ENCODE measurements around the gene SQOR.

- no peak for TF ChIP-seq EP300 (IDR thresholded peaks at IDR 0.05)
- TF ChIP-seq, protein P1, sequence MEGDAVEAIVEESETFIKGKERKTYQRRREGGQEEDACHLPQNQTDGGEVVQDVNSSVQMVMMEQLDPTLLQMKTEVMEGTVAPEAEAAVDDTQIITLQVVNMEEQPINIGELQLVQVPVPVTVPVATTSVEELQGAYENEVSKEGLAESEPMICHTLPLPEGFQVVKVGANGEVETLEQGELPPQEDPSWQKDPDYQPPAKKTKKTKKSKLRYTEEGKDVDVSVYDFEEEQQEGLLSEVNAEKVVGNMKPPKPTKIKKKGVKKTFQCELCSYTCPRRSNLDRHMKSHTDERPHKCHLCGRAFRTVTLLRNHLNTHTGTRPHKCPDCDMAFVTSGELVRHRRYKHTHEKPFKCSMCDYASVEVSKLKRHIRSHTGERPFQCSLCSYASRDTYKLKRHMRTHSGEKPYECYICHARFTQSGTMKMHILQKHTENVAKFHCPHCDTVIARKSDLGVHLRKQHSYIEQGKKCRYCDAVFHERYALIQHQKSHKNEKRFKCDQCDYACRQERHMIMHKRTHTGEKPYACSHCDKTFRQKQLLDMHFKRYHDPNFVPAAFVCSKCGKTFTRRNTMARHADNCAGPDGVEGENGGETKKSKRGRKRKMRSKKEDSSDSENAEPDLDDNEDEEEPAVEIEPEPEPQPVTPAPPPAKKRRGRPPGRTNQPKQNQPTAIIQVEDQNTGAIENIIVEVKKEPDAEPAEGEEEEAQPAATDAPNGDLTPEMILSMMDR (IDR thresholded peaks at IDR 0.05) = no peak
- no peak for TF ChIP-seq POLR2AphosphoS5 (IDR thresholded peaks at IDR 0.05)
- no peak for TF ChIP-seq POLR2A (IDR thresholded peaks at IDR 0.05; ENCODE audit: low read depth)
These were observed 69.8 kb downstream of the SQOR start for GRCh38 chr15:45704329-45705249.
